GM10847 (cell line): Measurements from ENCODE around the gene ZFAND3.

Experiments used
- POLR2A ChIP-seq: IDR thresholded peaks from 2 replicates; pipeline ENCODE4 v1.6.1; 2011; ENCODE audit not compliant: insufficient read length; ENCODE audit errors: extremely low read depth

ZFAND3 gene

GRCh38 chr6:37816599-37817375 lies 2.7 kb upstream of the ZFAND3 start:
- TF ChIP-seq POLR2A: no peak

GRCh38 chr6:37818536-37819176 lies 871 bp upstream of the ZFAND3 start:
- peak; percentile 92 for TF ChIP-seq POLR2A

- no peak for TF ChIP-seq POLR2A
Observed at GRCh38 chr6:37819802-37820717, 533 bp downstream of the ZFAND3 start.

- no peak for TF ChIP-seq POLR2A
Observed at GRCh38 chr6:37820718-37821079, 1.2 kb downstream of the ZFAND3 start.

GRCh38 chr6:37821446-37821845 lies 1.9 kb downstream of the ZFAND3 start:
- no peak for TF ChIP-seq POLR2A

- TF ChIP-seq POLR2A: no peak
Observed at GRCh38 chr6:37822851-37823682, 3.5 kb downstream of the ZFAND3 start.

- TF ChIP-seq POLR2A: no peak
Observed at GRCh38 chr6:37824170-37824569, 4.6 kb downstream of the ZFAND3 start.

GRCh38 chr6:37826188-37826587 lies 6.7 kb downstream of the ZFAND3 start:
- TF ChIP-seq POLR2A: no peak

GRCh38 chr6:37826993-37827392 lies 7.5 kb downstream of the ZFAND3 start:
- no peak for TF ChIP-seq POLR2A

- TF ChIP-seq POLR2A: no peak
Observed at GRCh38 chr6:37827603-37828265, 8.2 kb downstream of the ZFAND3 start.

- TF ChIP-seq POLR2A: no peak
Observed at GRCh38 chr6:37830225-37830624, 10.7 kb downstream of the ZFAND3 start.

- TF ChIP-seq POLR2A: no peak
Observed at GRCh38 chr6:37831457-37831856, 11.9 kb downstream of the ZFAND3 start.

GRCh38 chr6:37835923-37836322 lies 16.4 kb downstream of the ZFAND3 start:
- no peak for TF ChIP-seq POLR2A

GRCh38 chr6:37838219-37838921 lies 18.8 kb downstream of the ZFAND3 start:
- no peak for TF ChIP-seq POLR2A
